Natural killer cell (primary cell): ENCODE results near the gene SBK3. TPM values are rescaled to one million over a fixed set of nuclear protein-coding genes. Genes with fewer than 3 reads are reported as not detected.

Source experiments
- ATAC-seq, 3 donors: fragments of 150-1000 bp in 2 of 3; fragments of 200-7000 bp in 1 of 3; cut with Tn5 transposase; 1 replicate in 1 of 3; 2 replicates in 2 of 3; pipeline ENCODE4 v1.10.0; 2021; ENCODE audit warnings: mild to moderate bottlenecking in 2 of 3, moderate library complexity in 2 of 3
- DNase-seq, 2 donors: peaks; one replicate each; pipeline versions ENCODE4 v3.0.0 to v3.0.0-alpha.2; 2013 to 2021; ENCODE audit warnings: mixed read lengths in 1 of 2
- H3K27ac ChIP-seq: one replicate; pipeline ENCODE4 v1.5.1; 2013; ENCODE audit warnings: mild to moderate bottlenecking, low read length
- H3K27me3 ChIP-seq: one replicate; pipeline ENCODE4 v1.6.1; 2013; ENCODE audit warnings: low read length; ENCODE audit not compliant: control insufficient read depth, insufficient read depth
- H3K36me3 ChIP-seq: one replicate; pipeline ENCODE4 v1.6.1; 2013; ENCODE audit warnings: low read length; ENCODE audit not compliant: control insufficient read depth, insufficient read depth
- H3K4me1 ChIP-seq: one replicate; pipeline ENCODE4 v1.6.1; 2013; ENCODE audit warnings: low read length; ENCODE audit not compliant: control insufficient read depth, insufficient read depth
- H3K4me3 ChIP-seq: one replicate; pipeline ENCODE4 v1.5.1; 2013; ENCODE audit warnings: low read length
- H3K9me3 ChIP-seq: one replicate; pipeline ENCODE4 v1.6.1; 2013; ENCODE audit warnings: low read length; ENCODE audit not compliant: control insufficient read depth, insufficient read depth
- H3K27ac Mint-ChIP-seq, 2 donors: one replicate each; pipeline ENCODE4 v1.8.0; 2022; ENCODE audit warnings: mild to moderate bottlenecking in 2 of 2, mixed read lengths in 2 of 2, moderate library complexity in 1 of 2
- H3K27me3 Mint-ChIP-seq, 2 donors: one replicate each; pipeline ENCODE4 v1.8.0; 2022; ENCODE audit warnings: low read depth in 2 of 2, mixed read lengths in 2 of 2
- H3K36me3 Mint-ChIP-seq: one replicate; pipeline ENCODE4 v1.8.0; 2022; ENCODE audit warnings: mixed read lengths
- H3K4me1 Mint-ChIP-seq, 2 donors: one replicate each; pipeline ENCODE4 v1.8.0; 2022; ENCODE audit warnings: mixed read lengths in 2 of 2
- H3K4me3 Mint-ChIP-seq: one replicate; pipeline ENCODE4 v1.8.0; 2022; ENCODE audit warnings: mild to moderate bottlenecking, moderate library complexity, mixed read lengths
- H3K9me3 Mint-ChIP-seq, 2 donors: one replicate each; pipeline ENCODE4 v1.8.0; 2022; ENCODE audit warnings: mixed read lengths in 2 of 2
- WGBS: methylation state at CpG from one replicate; pipeline ENCODE4 v1.1.7; 2013; ENCODE audit warnings: missing lambda C conversion rate; ENCODE audit not compliant: insufficient coverage; 5-methylcytosine and 5-hydroxymethylcytosine counted together
- intact Hi-C: fragments of 100-400 bp; cut with micrococcal nuclease; formaldehyde crosslinking; loops from one replicate; pipeline ENCODE4 v1.14.2; 2022
- total RNA-seq, 4 donors: library from RNA; stranded (reverse); fragments of 120-200 nt in 1 of 4; gene quantifications; one replicate each; pipeline versions ENCODE4 v1.2.3 to v1.2.4, GENCODE V29; 2013 to 2022
- TF ChIP-seq, protein P1 (sequence below): fragments of 200-600 bp; IDR thresholded peaks from one replicate; pipeline ENCODE4 v1.8.0; 2022; ENCODE audit warnings: antibody characterized with exemption

The SBK3 gene
- total RNA-seq, 3 donors from 2014 or later (not counting 1 experiment from before 2014, with no cell fraction given) = not detected

DNA sequence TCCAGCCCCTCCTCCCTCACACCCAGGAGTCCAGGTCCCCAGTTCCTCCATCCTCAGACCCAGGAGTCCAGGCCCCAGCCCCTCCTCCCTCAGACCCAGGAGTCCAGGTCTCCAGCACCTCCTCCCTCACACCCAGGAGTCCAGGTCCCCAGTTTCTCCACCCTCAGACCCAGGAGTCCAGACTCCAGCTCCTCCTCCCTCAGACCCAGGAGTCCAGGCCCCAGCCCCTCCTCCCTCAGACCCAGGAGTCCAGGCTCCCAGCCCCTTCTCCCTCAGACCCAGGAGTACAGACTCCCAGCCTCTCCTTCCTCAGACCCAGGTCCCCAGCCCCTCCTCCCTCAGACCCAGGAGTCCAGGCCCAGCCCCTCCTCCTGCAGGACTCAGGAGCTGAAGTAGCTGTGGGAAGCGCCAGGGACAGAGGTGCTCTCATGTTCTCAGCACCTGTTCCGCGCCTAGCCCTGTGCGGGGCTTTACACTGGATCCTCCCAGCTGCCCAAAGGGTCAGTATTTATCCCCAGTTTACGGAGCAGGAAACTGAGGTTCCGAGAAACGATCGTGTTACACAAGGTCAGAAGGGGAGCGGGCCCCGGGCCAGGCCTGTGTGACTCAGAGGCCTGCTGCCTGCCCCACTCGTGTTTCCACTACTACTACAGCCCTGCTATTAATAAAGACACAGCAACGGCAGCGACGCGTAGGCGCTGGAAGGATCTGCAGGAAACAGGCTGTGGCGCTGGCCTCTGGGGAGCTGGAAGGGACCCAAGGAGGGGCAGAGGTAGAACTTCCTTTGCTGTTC lies 1.7 kb upstream of the SBK3 start:
- no peaks in the 10 kb centered on the region for H3K36me3 ChIP-seq
- TF ChIP-seq, protein P1, sequence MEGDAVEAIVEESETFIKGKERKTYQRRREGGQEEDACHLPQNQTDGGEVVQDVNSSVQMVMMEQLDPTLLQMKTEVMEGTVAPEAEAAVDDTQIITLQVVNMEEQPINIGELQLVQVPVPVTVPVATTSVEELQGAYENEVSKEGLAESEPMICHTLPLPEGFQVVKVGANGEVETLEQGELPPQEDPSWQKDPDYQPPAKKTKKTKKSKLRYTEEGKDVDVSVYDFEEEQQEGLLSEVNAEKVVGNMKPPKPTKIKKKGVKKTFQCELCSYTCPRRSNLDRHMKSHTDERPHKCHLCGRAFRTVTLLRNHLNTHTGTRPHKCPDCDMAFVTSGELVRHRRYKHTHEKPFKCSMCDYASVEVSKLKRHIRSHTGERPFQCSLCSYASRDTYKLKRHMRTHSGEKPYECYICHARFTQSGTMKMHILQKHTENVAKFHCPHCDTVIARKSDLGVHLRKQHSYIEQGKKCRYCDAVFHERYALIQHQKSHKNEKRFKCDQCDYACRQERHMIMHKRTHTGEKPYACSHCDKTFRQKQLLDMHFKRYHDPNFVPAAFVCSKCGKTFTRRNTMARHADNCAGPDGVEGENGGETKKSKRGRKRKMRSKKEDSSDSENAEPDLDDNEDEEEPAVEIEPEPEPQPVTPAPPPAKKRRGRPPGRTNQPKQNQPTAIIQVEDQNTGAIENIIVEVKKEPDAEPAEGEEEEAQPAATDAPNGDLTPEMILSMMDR = no peak
- H3K4me3 ChIP-seq = no peak overlapping the region
- no peaks in the 10 kb centered on the region for H3K36me3 Mint-ChIP-seq
- no peaks in the 10 kb centered on the region for H3K4me1 Mint-ChIP-seq
- no peak overlapping the region for H3K27ac ChIP-seq
- ATAC-seq (no peak), DNase-seq (no peak)
- peaks cover 0 to 27% of the 10 kb centered on the region in 2 donors for H3K27me3 Mint-ChIP-seq
- intact Hi-C loops = no loop called here
- no peak overlapping the region for H3K4me3 Mint-ChIP-seq
- peaks cover 4% of the 10 kb centered on the region for H3K27me3 ChIP-seq
- no peak overlapping the region for H3K27ac Mint-ChIP-seq
- no peaks in the 10 kb centered on the region for H3K9me3 ChIP-seq
- WGBS = 22% methylated on average over 17 of the region's 17 CpGs
- H3K9me3 Mint-ChIP-seq = no peaks in the 10 kb centered on the region
- H3K4me1 ChIP-seq = no peaks in the 10 kb centered on the region

DNA sequence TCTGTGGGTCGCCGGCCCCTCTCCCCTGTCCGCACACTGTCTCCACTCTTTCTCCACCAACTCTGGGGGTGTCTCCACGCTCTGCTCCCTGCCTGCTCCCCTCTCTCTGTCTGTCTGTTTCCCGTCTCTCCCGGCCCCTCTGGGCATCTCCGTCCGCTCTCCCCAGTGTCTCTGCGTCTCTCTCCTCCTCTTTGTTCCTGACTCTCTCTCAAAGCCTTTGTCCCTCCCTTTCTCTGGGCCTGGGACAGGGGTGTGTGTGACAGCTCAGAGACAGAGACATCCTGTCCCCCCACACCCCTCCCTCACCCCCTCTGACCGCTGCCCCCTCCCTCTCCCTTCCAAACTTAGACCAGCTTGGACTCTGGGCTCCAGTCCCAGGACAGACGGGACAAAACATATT lies 668 bp upstream of the SBK3 start:
- Histone ChIP-seq H3K9me3 (no peaks in the 10 kb centered on the region), H3K27me3 (peaks cover 4% of the 10 kb centered on the region), H3K36me3 (no peaks in the 10 kb centered on the region), H3K27ac (no peak overlapping the region), H3K4me1 (no peaks in the 10 kb centered on the region), H3K4me3 (no peak overlapping the region)
- H3K27me3 Mint-ChIP-seq = peaks cover 0 to 27% of the 10 kb centered on the region in 2 donors
- no peak overlapping the region for H3K4me3 Mint-ChIP-seq
- TF ChIP-seq, protein P1 = no peak
- no peaks in the 10 kb centered on the region for H3K4me1 Mint-ChIP-seq
- 81% methylated on average over 11 of the region's 11 CpGs for WGBS
- H3K36me3 Mint-ChIP-seq = no peaks in the 10 kb centered on the region
- no peak for DNase-seq
- H3K9me3 Mint-ChIP-seq = no peaks in the 10 kb centered on the region
- intact Hi-C loops = no loop called here
- no peak for ATAC-seq
- H3K27ac Mint-ChIP-seq = no peak overlapping the region

DNA sequence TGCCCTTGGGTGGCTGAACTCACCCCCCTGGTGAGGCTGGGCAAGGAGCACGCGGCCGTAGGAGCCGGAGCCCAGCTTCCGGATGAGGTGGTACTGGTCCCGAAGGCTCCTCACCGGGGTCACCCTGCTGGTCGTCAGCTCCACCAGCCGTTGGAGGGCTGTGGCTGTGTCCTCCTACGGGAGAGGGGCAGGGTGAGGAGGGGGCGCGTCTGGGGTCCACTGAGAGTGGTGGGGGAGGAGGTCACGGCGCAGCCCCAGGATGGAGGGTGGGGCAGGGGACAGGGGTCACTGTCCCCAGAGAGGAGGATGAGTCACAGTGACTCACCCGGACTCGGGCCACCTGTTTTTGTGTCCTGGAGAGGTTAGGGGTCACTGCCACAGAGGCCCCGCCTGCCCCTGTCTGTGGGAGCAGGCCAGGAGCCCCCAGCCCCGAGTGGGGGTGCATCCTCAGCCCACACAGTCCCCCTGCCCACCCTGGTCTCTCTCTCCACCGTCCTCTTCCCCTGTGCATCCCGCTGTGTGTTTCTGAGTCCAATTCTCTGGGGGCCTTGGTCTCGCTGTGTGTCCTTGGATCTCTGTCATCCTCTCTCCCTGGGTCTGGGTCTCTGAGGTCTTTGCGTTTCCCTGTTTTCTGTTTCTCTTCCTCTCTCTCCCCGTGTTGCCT lies 435 bp downstream of the SBK3 start:
- Histone ChIP-seq H3K36me3 (no peaks in the 10 kb centered on the region), H3K27ac (no peak overlapping the region), H3K9me3 (no peaks in the 10 kb centered on the region), H3K27me3 (peaks cover 4% of the 10 kb centered on the region), H3K4me1 (no peaks in the 10 kb centered on the region), H3K4me3 (no peak overlapping the region)
- WGBS = 88% methylated on average over 23 of the region's 23 CpGs
- DNase-seq (no peak), ATAC-seq (no peak)
- TF ChIP-seq, protein P1 = no peak
- H3K4me3 Mint-ChIP-seq = no peak overlapping the region
- no peak overlapping the region for H3K27ac Mint-ChIP-seq
- intact Hi-C loops = no loop called here
- H3K27me3 Mint-ChIP-seq = peaks cover 0 to 27% of the 10 kb centered on the region in 2 donors
- H3K36me3 Mint-ChIP-seq = no peaks in the 10 kb centered on the region
- H3K9me3 Mint-ChIP-seq = no peaks in the 10 kb centered on the region
- H3K4me1 Mint-ChIP-seq = no peaks in the 10 kb centered on the region
